Mucosa of stomach (tissue), 1 donor: ENCODE data around the gene YAF2.
"Not testable (repeated sequence)": the region's sequence is repeated elsewhere in the genome, so short reads cannot be mapped to it uniquely, and the experiment has no call there.

Experiments used
- H3K27me3 ChIP-seq: one replicate; pipeline ENCODE4 v1.7.0; 2013; ENCODE audit warnings: mild to moderate bottlenecking, low read length; ENCODE audit not compliant: control insufficient read depth, insufficient read depth
- H3K36me3 ChIP-seq: one replicate; pipeline ENCODE4 v1.7.0; 2013; ENCODE audit warnings: low read length; ENCODE audit not compliant: control insufficient read depth, insufficient read depth
- H3K4me1 ChIP-seq: one replicate; pipeline ENCODE4 v1.7.0; 2013; ENCODE audit warnings: mild to moderate bottlenecking, low read length; ENCODE audit not compliant: control insufficient read depth, insufficient read depth
- H3K4me3 ChIP-seq: one replicate; pipeline ENCODE4 v1.7.0; 2013; ENCODE audit warnings: low read length
- H3K9ac ChIP-seq: one replicate; pipeline ENCODE4 v1.7.0; 2013; ENCODE audit warnings: mild to moderate bottlenecking, low read length, moderate library complexity
- H3K9me3 ChIP-seq: one replicate; pipeline ENCODE4 v1.7.0; 2013; ENCODE audit warnings: mild to moderate bottlenecking, low read length, moderate library complexity; ENCODE audit not compliant: control insufficient read depth
- donor health status: Pancreatic carcinoma.

Gene YAF2

DNA sequence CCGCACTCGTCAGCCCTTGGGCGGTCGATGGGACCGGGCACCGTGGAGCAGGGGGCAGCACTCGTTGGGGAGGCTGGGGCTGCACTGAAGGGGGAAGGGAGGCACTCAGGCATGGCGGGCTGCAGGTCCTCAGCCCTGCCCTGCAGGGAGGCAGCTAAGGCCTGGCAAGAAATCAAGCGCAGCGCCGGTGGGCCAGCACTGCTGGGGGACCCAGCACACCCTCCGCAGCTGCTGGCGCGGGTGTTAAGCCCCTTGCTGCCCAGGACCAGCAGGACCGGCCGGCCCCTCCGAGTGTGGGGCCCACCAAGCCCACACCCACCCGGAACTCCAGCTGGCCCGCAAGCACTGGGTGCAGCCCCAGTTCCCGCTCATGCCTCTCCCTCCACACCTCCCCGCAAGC lies 35.7 kb upstream of the YAF2 start:
- Histone ChIP-seq H3K36me3 (no peaks in the 10 kb centered on the region), H3K27me3 (no peaks in the 10 kb centered on the region), H3K4me3 (no peak overlapping the region), H3K9me3 (no peaks in the 10 kb centered on the region), H3K9ac (no peak overlapping the region), H3K4me1 (no peaks in the 10 kb centered on the region)

DNA sequence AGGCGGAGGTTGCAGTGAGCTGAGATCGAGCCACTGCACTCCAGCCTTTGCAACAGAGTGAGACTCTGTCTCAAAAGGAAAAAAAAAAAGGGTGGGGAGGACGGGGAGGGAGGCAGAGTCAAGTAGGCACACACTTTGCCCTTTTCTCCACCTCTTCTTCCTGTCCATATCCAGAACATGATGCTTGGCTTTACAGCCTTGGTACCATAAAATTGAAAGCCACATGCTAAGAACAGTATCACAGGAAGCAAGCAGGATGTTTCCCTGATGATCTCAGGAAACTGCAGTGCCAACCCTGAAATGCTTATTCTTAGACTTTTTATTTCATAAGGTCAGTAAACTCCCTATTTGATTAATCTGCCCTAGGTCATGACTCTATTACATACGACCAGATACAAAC lies 32.5 kb upstream of the YAF2 start:
- H3K9me3 ChIP-seq: no peaks in the 10 kb centered on the region
- no peak overlapping the region for H3K4me3 ChIP-seq
- H3K27me3 ChIP-seq: no peaks in the 10 kb centered on the region
- H3K36me3 ChIP-seq: no peaks in the 10 kb centered on the region
- no peak overlapping the region for H3K9ac ChIP-seq
- no peaks in the 10 kb centered on the region for H3K4me1 ChIP-seq

DNA sequence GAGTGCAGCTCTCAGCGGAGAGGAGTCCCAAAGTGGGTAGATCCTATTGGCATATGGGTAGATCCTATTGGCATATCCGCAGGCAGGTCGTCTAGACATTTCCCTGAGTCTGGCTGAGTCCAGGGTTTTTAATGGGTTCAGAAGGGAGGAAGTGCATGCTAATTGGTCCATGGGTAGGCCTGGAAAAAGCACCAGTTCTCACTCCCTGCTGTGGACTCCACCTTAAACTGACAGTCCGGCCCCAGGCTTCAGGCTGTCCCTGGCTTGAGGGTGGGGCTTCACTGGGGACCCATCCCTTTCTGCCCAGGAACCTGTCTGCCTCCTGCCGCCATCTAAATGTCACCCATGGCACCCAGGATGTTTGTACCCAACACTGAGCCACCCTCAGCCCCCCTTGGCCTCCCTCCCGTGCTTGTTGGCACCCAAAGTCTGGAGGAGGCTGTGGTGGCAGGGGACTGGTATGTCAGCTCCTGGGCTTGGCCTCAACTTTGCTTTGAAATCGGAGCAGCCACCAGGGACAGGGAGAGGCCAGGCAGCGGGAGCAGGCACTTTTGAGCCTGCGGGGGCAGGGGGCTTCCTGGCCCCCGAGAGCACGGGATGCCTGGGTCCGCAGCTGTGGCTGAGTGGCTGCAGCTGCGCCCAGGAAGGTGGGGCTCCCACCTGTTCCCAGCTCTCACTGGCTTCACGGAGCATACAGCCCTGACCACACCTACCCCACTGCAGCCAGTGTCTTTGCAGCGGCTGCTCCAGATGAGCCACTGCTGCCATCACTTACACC lies 29.6 kb upstream of the YAF2 start:
- Histone ChIP-seq H3K9me3 (no peaks in the 10 kb centered on the region), H3K9ac (no peak overlapping the region), H3K4me1 (no peaks in the 10 kb centered on the region), H3K4me3 (no peak overlapping the region), H3K36me3 (no peaks in the 10 kb centered on the region), H3K27me3 (no peaks in the 10 kb centered on the region)

- Histone ChIP-seq H3K27me3 (no peaks in the 10 kb centered on the region), H3K9me3 (no peaks in the 10 kb centered on the region), H3K4me3 (no peak overlapping the region), H3K9ac (no peak overlapping the region), H3K4me1 (no peaks in the 10 kb centered on the region), H3K36me3 (no peaks in the 10 kb centered on the region)
Observed at GRCh38 chr12:42266579-42267230, 28.7 kb upstream of the YAF2 start.

- Histone ChIP-seq H3K27me3 (no peaks in the 10 kb centered on the region), H3K9ac (no peak overlapping the region), H3K4me3 (no peak overlapping the region), H3K9me3 (no peaks in the 10 kb centered on the region), H3K4me1 (no peaks in the 10 kb centered on the region), H3K36me3 (no peaks in the 10 kb centered on the region)
Observed at GRCh38 chr12:42262271-42262670, 24.2 kb upstream of the YAF2 start.

DNA sequence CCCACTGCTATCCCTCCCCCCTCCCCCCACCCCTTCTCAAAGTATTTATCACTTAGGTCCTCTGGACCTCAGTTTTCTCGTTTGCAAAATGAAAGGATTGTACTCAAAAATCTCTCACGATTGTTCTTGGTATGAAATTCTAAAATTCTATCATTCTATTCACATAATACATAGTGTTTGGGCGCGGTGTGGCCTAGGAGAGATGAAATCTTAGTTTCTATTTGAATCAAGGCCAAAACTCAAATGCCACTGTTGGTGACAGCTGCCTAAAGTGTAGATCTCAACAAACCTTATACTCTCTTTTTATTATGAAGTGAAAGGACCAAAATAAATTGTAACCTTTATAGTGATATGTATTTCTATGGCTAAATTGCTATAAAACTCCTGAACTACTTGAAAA lies 23.7 kb upstream of the YAF2 start:
- Histone ChIP-seq H3K4me1 (no peaks in the 10 kb centered on the region), H3K9me3 (no peaks in the 10 kb centered on the region), H3K27me3 (no peaks in the 10 kb centered on the region), H3K36me3 (no peaks in the 10 kb centered on the region), H3K9ac (no peak overlapping the region), H3K4me3 (no peak overlapping the region)

DNA sequence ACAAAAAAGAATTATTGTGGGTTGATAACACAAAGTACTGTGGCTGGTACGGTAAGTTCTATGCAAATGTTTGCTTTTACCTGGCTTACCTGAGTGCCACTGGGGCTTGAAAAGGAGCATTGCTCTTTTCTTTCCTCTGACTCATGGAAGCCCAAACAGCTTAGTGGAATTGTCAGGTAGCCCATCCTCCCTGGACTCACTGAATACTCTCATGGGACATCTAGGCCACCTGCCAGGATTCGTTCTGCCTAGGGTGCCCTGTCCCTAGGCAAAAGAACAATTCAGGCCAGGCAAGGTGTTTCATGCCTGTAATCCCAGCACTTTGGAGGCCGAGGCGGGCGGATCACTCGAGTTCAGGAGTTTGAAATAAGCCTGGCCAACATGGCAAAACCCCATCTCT lies 22.5 kb upstream of the YAF2 start:
- Histone ChIP-seq H3K4me3 (no peak overlapping the region), H3K4me1 (no peaks in the 10 kb centered on the region), H3K36me3 (no peaks in the 10 kb centered on the region), H3K9me3 (no peaks in the 10 kb centered on the region), H3K27me3 (no peaks in the 10 kb centered on the region), H3K9ac (no peak overlapping the region)

- no peaks in the 10 kb centered on the region for H3K27me3 ChIP-seq
- no peaks in the 10 kb centered on the region for H3K4me1 ChIP-seq
- H3K36me3 ChIP-seq: no peaks in the 10 kb centered on the region
- no peak overlapping the region for H3K4me3 ChIP-seq
- no peak overlapping the region for H3K9ac ChIP-seq
- H3K9me3 ChIP-seq: no peaks in the 10 kb centered on the region
Observed at GRCh38 chr12:42259699-42260098, 21.7 kb upstream of the YAF2 start.

GRCh38 chr12:42255866-42256261 lies 17.8 kb upstream of the YAF2 start:
- H3K4me1 ChIP-seq: no peaks in the 10 kb centered on the region
- no peaks in the 10 kb centered on the region for H3K9me3 ChIP-seq

GRCh38 chr12:42255221-42255865 lies 17.3 kb upstream of the YAF2 start:
- Histone ChIP-seq H3K9ac (no peak overlapping the region), H3K4me1 (no peaks in the 10 kb centered on the region), H3K27me3 (no peaks in the 10 kb centered on the region), H3K9me3 (no peaks in the 10 kb centered on the region), H3K36me3 (no peaks in the 10 kb centered on the region), H3K4me3 (no peak overlapping the region)

More at GRCh38 chr12:42255866-42256261, 17.8 kb upstream of the YAF2 start:
- no peaks in the 10 kb centered on the region for H3K27me3 ChIP-seq
- H3K4me3 ChIP-seq: no peak overlapping the region
- H3K9ac ChIP-seq: no peak overlapping the region
- H3K36me3 ChIP-seq: no peaks in the 10 kb centered on the region

GRCh38 chr12:42252645-42253044 lies 14.6 kb upstream of the YAF2 start:
- H3K9ac ChIP-seq, H3K27me3 ChIP-seq, H3K36me3 ChIP-seq, H3K4me1 ChIP-seq, H3K4me3 ChIP-seq, H3K9me3 ChIP-seq: not testable (repeated sequence)

GRCh38 chr12:42249033-42249432 lies 11.0 kb upstream of the YAF2 start:
- H3K9me3 ChIP-seq, H3K27me3 ChIP-seq, H3K4me3 ChIP-seq, H3K36me3 ChIP-seq, H3K4me1 ChIP-seq, H3K9ac ChIP-seq: not testable (repeated sequence)
